Embryonic facial prominence (tissue), 1 donor: ENCODE results near the gene EIF4G3.
"Not testable (repeated sequence)": the region's sequence is repeated elsewhere in the genome, so short reads cannot be mapped to it uniquely, and the experiment has no call there.

Source experiments
- DNase-seq: peaks from one replicate; pipeline ENCODE4 v3.0.0-alpha.2; 2016; ENCODE audit errors: extremely low spot score

The EIF4G3 gene

GRCh38 chr1:21024918-21025317 lies 151.8 kb downstream of the EIF4G3 start:
- no peak for DNase-seq

- DNase-seq, result not testable (repeated sequence)
These were observed 152.4 kb downstream of the EIF4G3 start for GRCh38 chr1:21024136-21024896.

- DNase-seq, result peak; percentile 72
These were observed 154.2 kb downstream of the EIF4G3 start for GRCh38 chr1:21022279-21023040.

GRCh38 chr1:21021311-21021710 lies 155.4 kb downstream of the EIF4G3 start:
- DNase-seq, result no peak

- DNase-seq, result no peak
These were observed 156.5 kb downstream of the EIF4G3 start for GRCh38 chr1:21020151-21020550.

- no peak for DNase-seq
These were observed 158.0 kb downstream of the EIF4G3 start for GRCh38 chr1:21018673-21019072.

- no peak for DNase-seq
These were observed 163.2 kb downstream of the EIF4G3 start for GRCh38 chr1:21013510-21013909.

GRCh38 chr1:21012937-21013336 lies 163.8 kb downstream of the EIF4G3 start:
- peak; percentile 22 for DNase-seq

GRCh38 chr1:21007876-21008275 lies 168.8 kb downstream of the EIF4G3 start:
- DNase-seq, result no peak

- no peak for DNase-seq
These were observed 171.0 kb downstream of the EIF4G3 start for GRCh38 chr1:21005466-21006239.

- no peak for DNase-seq
These were observed 173.2 kb downstream of the EIF4G3 start for GRCh38 chr1:21003281-21004045.

GRCh38 chr1:21001042-21001441 lies 175.7 kb downstream of the EIF4G3 start:
- DNase-seq, result no peak

- DNase-seq, result no peak
These were observed 176.5 kb downstream of the EIF4G3 start for GRCh38 chr1:21000245-21000594.

- no peak for DNase-seq
These were observed 177.0 kb downstream of the EIF4G3 start for GRCh38 chr1:20999525-21000244.

GRCh38 chr1:20998826-20999225 lies 177.9 kb downstream of the EIF4G3 start:
- DNase-seq, result no peak

- DNase-seq, result no peak
These were observed 179.0 kb downstream of the EIF4G3 start for GRCh38 chr1:20997602-20998224.

- DNase-seq, result no peak
These were observed 180.1 kb downstream of the EIF4G3 start for GRCh38 chr1:20996554-20996953.

- no peak for DNase-seq
These were observed 182.8 kb downstream of the EIF4G3 start for GRCh38 chr1:20993716-20994575.

GRCh38 chr1:20992322-20993056 lies 184.2 kb downstream of the EIF4G3 start:
- no peak for DNase-seq
